K562 (cell line): ENCODE measurements around the gene CIAO2A. TPM values are rescaled to one million over a fixed set of nuclear protein-coding genes. Genes with fewer than 3 reads are reported as not detected.

Experiments used
- ARID1B ChIP-seq: fragments of 450-650 bp; IDR thresholded peaks from 2 replicates; pipeline ENCODE4 v1.6.1; 2016; ENCODE audit warnings: antibody characterized with exemption, mild to moderate bottlenecking, inconsistent platforms
- CC2D1A ChIP-seq: fragments of 450-650 bp; IDR thresholded peaks from 2 replicates; pipeline ENCODE4 v1.6.1; 2017; ENCODE audit warnings: mild to moderate bottlenecking
- CREM ChIP-seq: IDR thresholded peaks from 2 replicates; pipeline ENCODE4 v1.6.1; 2014; ENCODE audit warnings: antibody characterized with exemption, low read depth
- ETV1 ChIP-seq: fragments of 450-650 bp; conservative IDR thresholded peaks from 2 replicates; pipeline ENCODE4 v1.6.1; 2016; ENCODE audit warnings: missing genetic modification characterization, control low read depth, low read depth, missing compliant biosample characterization
- HDAC6 ChIP-seq: IDR thresholded peaks from 2 replicates; pipeline ENCODE4 v1.6.1; 2012; ENCODE audit warnings: low read depth, mild to moderate bottlenecking, control low read depth, inconsistent platforms, low read length, moderate library complexity
- HEY1 ChIP-seq: fragments of 250-450 bp; sonication (Bioruptor Pico); IDR thresholded peaks from 2 replicates; pipeline ENCODE4 v1.5.0; 2020; ENCODE audit warnings: mild to moderate bottlenecking, moderate library complexity, borderline replicate concordance
- ILK ChIP-seq: fragments of 450-650 bp; IDR thresholded peaks from 2 replicates; pipeline ENCODE4 v1.6.1; 2016; ENCODE audit warnings: missing genetic modification characterization, low read depth, mild to moderate bottlenecking, missing compliant biosample characterization, moderate library complexity, borderline replicate concordance
- LCOR ChIP-seq: sonication (generic); formaldehyde crosslinking; IDR thresholded peaks from 2 replicates; pipeline ENCODE4 v1.8.0; 2022; ENCODE audit warnings: mild to moderate bottlenecking, missing genetic modification reagents
- NCOA2 ChIP-seq, 2 experiments: fragments of 450-650 bp; IDR thresholded peaks; 2 replicates each; pipeline ENCODE4 v1.6.1; 2018; ENCODE audit warnings: mild to moderate bottlenecking in 2 of 2, moderate library complexity in 1 of 2; ENCODE audit not compliant: partially characterized antibody in 2 of 2
- POLR2AphosphoS5 ChIP-seq: IDR thresholded peaks from 2 replicates; pipeline ENCODE4 v1.6.1; 2011; ENCODE audit warnings: mild to moderate bottlenecking, low read depth, low read length, moderate library complexity; ENCODE audit not compliant: control insufficient read depth, insufficient read depth
- SPI1 ChIP-seq: IDR thresholded peaks from 2 replicates; pipeline ENCODE4 v1.6.1; 2011; ENCODE audit warnings: low read depth, low read length, control low read depth, borderline replicate concordance
- ZFP36 ChIP-seq: fragments of 150-350 bp; IDR thresholded peaks from 2 replicates; pipeline ENCODE4 v1.6.1; 2018; ENCODE audit warnings: low read length, low read depth; ENCODE audit not compliant: partially characterized antibody
- ZNF764 ChIP-seq: fragments of 250-450 bp; sonication (Bioruptor Pico); IDR thresholded peaks from 2 replicates; pipeline ENCODE4 v1.4.0; 2020; ENCODE audit warnings: low read depth, mild to moderate bottlenecking, moderate library complexity
- ZNF830 ChIP-seq: fragments of 250-450 bp; sonication (Bioruptor Pico); IDR thresholded peaks from 2 replicates; pipeline ENCODE4 v1.5.0; 2021; ENCODE audit warnings: mild to moderate bottlenecking
- polyA plus RNA-seq, 8 experiments: library from polyadenylated mRNA; depleted of rRNA in 4 of 8; stranded (reverse) in 5 of 8; unstranded in 3 of 8; fragments of >200 nt; fragmentation: Nextera tagmentation in 2 of 8; fragmentation: Illumina TruSeq in 1 of 8; extraction: Ambion mirVana in 2 of 8; extraction: Trizol in 1 of 8; gene quantifications; 2 replicates each; pipeline versions ENCODE4 v1.2.1 to v1.2.3, GENCODE V29; 2011 to 2014; ENCODE audit warnings: inconsistent platforms in 1 of 8, missing spikeins in 1 of 8
- total RNA-seq, 7 experiments: library from RNA; depleted of rRNA in 6 of 7; stranded (reverse); fragments of >200 nt in 6 of 7; fragmentation: Illumina TruSeq in 2 of 7; extraction: Trizol in 2 of 7; gene quantifications; 2 replicates each; pipeline versions ENCODE4 v1.2.1 to v1.2.3, GENCODE V29; 2011 to 2021; ENCODE audit warnings: low replicate concordance in 1 of 7
- TF ChIP-seq, protein P1 (sequence below): fragments of 250-450 bp; sonication (Bioruptor Pico); IDR thresholded peaks from 2 replicates; pipeline ENCODE4 v1.8.0; 2021; ENCODE audit warnings: mild to moderate bottlenecking, moderate library complexity
- TF ChIP-seq, protein P2 (sequence below), 2 experiments: fragments of 450-650 bp; formaldehyde crosslinking in 1 of 2; IDR thresholded peaks; 2 replicates each; pipeline versions ENCODE4 v1.4.0 to v1.6.1; 2014 to 2020; ENCODE audit warnings: mild to moderate bottlenecking in 2 of 2, borderline replicate concordance in 1 of 2, low read depth in 1 of 2

Gene CIAO2A
- total and polyA plus RNA-seq, 9 of the 15 experiments (the other 6 are each of a cell fraction or from before 2014, with no cell fraction given): 161 to 429 (median 313) TPM

DNA sequence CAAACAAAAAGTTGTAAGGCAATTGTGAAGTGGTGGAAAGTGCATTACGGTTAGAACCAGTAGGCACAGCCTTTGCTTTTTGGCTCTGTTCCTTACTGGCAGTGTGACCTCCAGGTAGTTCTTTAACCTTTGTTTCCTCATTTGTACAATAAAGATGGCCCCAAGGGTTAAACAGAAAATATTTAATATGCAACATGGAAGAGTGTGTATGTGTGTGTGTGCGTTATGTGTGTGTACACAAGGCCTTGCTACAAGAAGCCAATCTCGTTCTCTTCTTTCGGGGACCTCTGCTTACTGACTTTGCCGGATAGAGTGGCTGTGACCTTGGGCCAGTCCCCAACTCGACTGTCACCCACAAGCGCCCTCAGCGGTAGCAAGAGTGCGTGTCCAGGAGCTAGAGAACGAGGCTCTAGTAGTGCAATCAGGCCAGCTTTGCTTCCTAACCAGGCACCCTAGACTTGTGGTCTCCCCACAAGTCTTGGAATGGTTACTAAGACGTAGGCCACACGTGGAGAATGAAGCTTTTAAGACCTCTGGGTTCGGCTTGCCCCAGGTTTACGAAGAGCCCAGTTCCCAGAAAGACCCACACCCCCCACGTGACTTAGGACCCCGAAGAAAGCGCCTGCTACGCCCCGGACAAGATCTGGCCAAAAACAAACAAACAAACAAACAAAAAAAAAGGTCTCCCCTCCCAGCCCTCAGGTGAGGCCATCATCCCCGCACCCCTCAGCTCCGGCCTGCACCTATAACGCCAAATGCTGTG is 593 bp downstream of the CIAO2A start (continued):
- TF ChIP-seq LCOR (no peak), NCOA2 (IDR thresholded peaks at IDR 0.05; ENCODE audit: partially characterized antibody in 2 of 2) (peak in 1 of 2 experiments; percentile 72), ILK (no peak), ARID1B (0 out of 2 replicates have a peak, but pooled peaks have one; percentile 11), HDAC6 (no peak), ETV1 (tag) (no peak), SPI1 (no peak), POLR2AphosphoS5 (peak; percentile 64), ZNF830 (CRISPR knock-in tag) (no peak), ZFP36 (no peak), CREM (peak; percentile 56), CC2D1A (no peak; the same call in 1 of the 2 replicates), ZNF764 (CRISPR knock-in tag) (no peak), HEY1 (no peak)
- TF ChIP-seq, protein P1, sequence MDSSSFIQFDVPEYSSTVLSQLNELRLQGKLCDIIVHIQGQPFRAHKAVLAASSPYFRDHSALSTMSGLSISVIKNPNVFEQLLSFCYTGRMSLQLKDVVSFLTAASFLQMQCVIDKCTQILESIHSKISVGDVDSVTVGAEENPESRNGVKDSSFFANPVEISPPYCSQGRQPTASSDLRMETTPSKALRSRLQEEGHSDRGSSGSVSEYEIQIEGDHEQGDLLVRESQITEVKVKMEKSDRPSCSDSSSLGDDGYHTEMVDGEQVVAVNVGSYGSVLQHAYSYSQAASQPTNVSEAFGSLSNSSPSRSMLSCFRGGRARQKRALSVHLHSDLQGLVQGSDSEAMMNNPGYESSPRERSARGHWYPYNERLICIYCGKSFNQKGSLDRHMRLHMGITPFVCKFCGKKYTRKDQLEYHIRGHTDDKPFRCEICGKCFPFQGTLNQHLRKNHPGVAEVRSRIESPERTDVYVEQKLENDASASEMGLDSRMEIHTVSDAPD (CRISPR knock-in tag): no peak
- TF ChIP-seq, protein P2, sequence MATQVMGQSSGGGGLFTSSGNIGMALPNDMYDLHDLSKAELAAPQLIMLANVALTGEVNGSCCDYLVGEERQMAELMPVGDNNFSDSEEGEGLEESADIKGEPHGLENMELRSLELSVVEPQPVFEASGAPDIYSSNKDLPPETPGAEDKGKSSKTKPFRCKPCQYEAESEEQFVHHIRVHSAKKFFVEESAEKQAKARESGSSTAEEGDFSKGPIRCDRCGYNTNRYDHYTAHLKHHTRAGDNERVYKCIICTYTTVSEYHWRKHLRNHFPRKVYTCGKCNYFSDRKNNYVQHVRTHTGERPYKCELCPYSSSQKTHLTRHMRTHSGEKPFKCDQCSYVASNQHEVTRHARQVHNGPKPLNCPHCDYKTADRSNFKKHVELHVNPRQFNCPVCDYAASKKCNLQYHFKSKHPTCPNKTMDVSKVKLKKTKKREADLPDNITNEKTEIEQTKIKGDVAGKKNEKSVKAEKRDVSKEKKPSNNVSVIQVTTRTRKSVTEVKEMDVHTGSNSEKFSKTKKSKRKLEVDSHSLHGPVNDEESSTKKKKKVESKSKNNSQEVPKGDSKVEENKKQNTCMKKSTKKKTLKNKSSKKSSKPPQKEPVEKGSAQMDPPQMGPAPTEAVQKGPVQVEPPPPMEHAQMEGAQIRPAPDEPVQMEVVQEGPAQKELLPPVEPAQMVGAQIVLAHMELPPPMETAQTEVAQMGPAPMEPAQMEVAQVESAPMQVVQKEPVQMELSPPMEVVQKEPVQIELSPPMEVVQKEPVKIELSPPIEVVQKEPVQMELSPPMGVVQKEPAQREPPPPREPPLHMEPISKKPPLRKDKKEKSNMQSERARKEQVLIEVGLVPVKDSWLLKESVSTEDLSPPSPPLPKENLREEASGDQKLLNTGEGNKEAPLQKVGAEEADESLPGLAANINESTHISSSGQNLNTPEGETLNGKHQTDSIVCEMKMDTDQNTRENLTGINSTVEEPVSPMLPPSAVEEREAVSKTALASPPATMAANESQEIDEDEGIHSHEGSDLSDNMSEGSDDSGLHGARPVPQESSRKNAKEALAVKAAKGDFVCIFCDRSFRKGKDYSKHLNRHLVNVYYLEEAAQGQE (IDR thresholded peaks at IDR 0.05; ENCODE audit: borderline replicate concordance): no peak; the same call in 1 of the 2 replicates
- TF ChIP-seq, protein P2 (CRISPR knock-in tag; IDR thresholded peaks at IDR 0.05; ENCODE audit: low read depth): 0 out of 2 replicates have a peak, but pooled peaks have one; percentile 28
